K562 (cell line): ENCODE measurements around the gene CNDP2. TPM values are rescaled to one million over a fixed set of nuclear protein-coding genes. Genes with fewer than 3 reads are reported as not detected.
A peak's percentile ranks its signal among the peaks of the same experiment; 100 is the strongest.

Experiments used
- ARID4B ChIP-seq: sonication (generic); formaldehyde crosslinking; IDR thresholded peaks from 2 replicates; pipeline ENCODE4 v1.8.0; 2022; ENCODE audit warnings: mild to moderate bottlenecking, missing genetic modification reagents
- BRD9 ChIP-seq: fragments of 450-650 bp; IDR thresholded peaks from 2 replicates; pipeline ENCODE4 v1.6.1; 2018; ENCODE audit warnings: low read depth; ENCODE audit not compliant: partially characterized antibody
- DIDO1 ChIP-seq: fragments of 450-650 bp; IDR thresholded peaks from 2 replicates; pipeline ENCODE4 v1.6.1; 2016; ENCODE audit warnings: low read depth, missing biosample characterization, missing genetic modification characterization
- E2F8 ChIP-seq: fragments of 450-650 bp; IDR thresholded peaks from 2 replicates; pipeline ENCODE4 v1.7.1; 2018; ENCODE audit warnings: mild to moderate bottlenecking, low read depth; ENCODE audit not compliant: partially characterized antibody
- HMBOX1 ChIP-seq: sonication (generic); IDR thresholded peaks from 2 replicates; pipeline ENCODE4 v1.6.1; 2016
- IRF1 ChIP-seq: sonication (generic); formaldehyde crosslinking; IDR thresholded peaks from 2 replicates; pipeline ENCODE4 v1.8.0; 2022; ENCODE audit warnings: missing genetic modification reagents, mild to moderate bottlenecking, borderline replicate concordance
- MTF1 ChIP-seq: fragments of 250-450 bp; sonication (Bioruptor Pico); IDR thresholded peaks from 2 replicates; pipeline ENCODE4 v1.9.0; 2021; ENCODE audit warnings: moderate library complexity, mild to moderate bottlenecking, inconsistent platforms, borderline replicate concordance
- RERE ChIP-seq: sonication (generic); formaldehyde crosslinking; IDR thresholded peaks from 2 replicates; pipeline ENCODE4 v1.8.0; 2023; ENCODE audit warnings: missing genetic modification reagents, mild to moderate bottlenecking, borderline replicate concordance
- THRA ChIP-seq: fragments of 450-650 bp; IDR thresholded peaks from 2 replicates; pipeline ENCODE4 v1.6.1; 2017; ENCODE audit warnings: mild to moderate bottlenecking, moderate library complexity
- polyA plus RNA-seq, 8 experiments: library from polyadenylated mRNA; depleted of rRNA in 4 of 8; stranded (reverse) in 5 of 8; unstranded in 3 of 8; fragments of >200 nt; fragmentation: Nextera tagmentation in 2 of 8; fragmentation: Illumina TruSeq in 1 of 8; extraction: Ambion mirVana in 2 of 8; extraction: Trizol in 1 of 8; gene quantifications; 2 replicates each; pipeline versions ENCODE4 v1.2.1 to v1.2.3, GENCODE V29; 2011 to 2014; ENCODE audit warnings: inconsistent platforms in 1 of 8, missing spikeins in 1 of 8
- total RNA-seq, 7 experiments: library from RNA; depleted of rRNA in 6 of 7; stranded (reverse); fragments of >200 nt in 6 of 7; fragmentation: Illumina TruSeq in 2 of 7; extraction: Trizol in 2 of 7; gene quantifications; 2 replicates each; pipeline versions ENCODE4 v1.2.1 to v1.2.3, GENCODE V29; 2011 to 2021; ENCODE audit warnings: low replicate concordance in 1 of 7

The CNDP2 gene
- total and polyA plus RNA-seq, 9 of the 15 experiments (the other 6 are each of a cell fraction or from before 2014, with no cell fraction given): 34.1 to 128 (median 53.8) TPM

- TF ChIP-seq RERE (CRISPR knock-in tag) (no peak), E2F8 (no peak), ARID4B (CRISPR knock-in tag) (peak; percentile 79), IRF1 (CRISPR knock-in tag) (no peak), DIDO1 (tag) (no peak), BRD9 (no peak), HMBOX1 (no peak), MTF1 (CRISPR knock-in tag) (no peak), THRA (no peak)
Measured at GRCh38 chr18:74496508-74497323, 553 bp downstream of the CNDP2 start (continued).
